Stromal cell of bone marrow (primary cell): ENCODE results near the gene LARP4B.

Experiments used
- DNase-seq: peaks from one replicate; pipeline ENCODE4 v3.0.0-alpha.2; 2012; ENCODE audit warnings: low read depth

LARP4B gene

DNA sequence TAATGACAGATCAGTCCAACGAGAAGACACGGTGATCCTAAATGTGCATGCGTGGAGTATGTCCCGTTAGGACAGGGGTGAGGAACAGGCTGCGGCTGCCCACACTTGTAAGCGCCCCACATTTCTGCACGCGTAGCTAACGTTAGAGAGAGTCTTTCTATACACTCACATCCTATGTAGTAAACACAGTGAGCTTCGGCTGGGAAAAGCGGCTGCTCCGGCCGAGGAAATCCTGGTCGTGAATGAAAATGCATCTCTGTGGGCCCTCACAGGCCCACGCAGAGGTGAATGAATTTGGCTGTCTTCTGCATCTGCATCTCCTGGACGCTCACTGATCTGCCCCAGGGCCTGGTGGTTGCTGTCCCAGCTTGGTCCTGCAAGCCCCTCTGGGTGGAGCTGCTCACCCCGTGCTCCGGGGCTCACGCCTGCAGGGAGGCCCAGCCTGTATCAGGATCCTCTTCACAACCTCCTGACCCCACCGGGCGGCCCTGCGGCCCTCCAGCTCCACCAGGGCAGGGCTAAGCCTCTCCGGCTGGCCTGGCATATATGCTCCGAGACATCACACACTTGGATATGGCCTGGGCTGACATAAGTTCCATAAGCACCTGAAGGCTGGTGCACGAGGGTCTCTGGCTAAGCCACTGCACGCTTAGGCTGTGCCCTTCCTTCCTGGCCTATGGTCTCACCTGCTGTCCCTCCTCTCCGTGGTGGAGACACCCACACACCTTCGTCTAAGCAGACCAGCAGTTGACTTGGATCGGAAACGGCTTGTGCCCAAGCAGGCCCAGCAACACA, 124.1 kb downstream of the LARP4B start:
- no peak for DNase-seq

DNA sequence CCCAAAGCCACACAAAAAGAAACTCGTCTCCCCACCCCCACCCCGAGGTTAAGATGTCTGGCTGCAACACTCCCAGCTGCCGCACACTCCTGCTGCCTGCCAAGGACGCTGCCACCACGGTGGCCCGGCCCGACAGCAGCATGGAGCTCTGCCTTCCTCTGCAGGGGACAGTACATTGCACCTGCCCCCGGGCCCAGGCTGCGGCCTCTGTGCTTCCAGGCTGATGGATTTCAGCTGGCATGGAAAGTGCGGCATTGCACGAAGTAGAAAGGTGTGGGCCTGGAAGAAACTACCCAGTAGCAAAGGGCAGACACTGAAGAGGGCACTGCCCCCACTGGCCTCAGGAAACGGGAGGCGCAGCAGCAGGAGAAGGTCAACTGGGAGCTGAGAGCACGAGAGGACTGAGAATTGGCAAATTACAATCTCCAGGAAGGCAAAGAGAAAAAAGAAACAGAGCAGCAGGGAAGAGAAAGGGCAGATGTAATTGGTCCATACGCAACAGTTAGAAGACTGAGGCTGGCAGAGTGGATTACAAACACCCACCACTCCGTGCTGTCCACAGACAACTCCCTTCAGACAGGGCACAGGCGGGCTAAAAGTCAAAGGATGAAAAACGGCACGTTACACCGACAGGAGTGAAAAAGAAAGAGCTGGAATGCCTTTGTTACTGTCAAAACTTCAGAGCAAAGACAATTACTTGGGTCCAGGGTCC, 124.9 kb downstream of the LARP4B start:
- no peak for DNase-seq

DNA sequence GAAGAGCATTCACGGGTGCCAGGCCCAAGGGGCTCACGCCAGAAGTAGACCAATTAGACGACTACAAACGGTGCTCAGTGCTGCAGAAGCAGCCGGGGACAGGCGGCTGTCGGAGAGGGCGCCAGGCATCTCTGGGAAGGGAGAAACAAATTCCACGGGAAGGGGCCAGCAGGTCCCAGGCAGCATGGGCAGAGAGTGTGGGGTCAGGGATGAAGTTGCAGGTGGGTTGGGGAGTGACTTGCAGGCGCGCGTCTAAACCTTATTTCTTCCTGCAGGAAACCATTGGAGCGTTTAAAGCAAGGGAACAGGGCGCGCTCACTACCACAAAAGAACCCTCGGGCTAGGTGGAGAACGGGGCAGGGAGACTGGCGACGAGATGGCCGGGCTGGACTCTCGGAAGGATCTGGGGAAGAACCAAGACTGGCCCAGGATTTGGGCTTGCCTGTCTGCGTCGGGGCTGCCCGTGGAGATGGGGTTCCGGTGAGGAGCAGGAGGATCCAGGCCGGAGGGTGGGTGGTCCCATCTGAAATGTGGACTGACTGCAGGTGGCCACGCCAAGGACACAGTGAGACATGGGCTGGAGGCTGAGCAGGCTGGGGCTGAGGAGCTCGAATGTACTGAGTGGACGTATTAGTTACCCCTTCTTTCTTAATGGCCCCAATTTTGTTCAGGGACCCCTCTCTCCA, 125.7 kb downstream of the LARP4B start:
- DNase-seq: no peak

DNA sequence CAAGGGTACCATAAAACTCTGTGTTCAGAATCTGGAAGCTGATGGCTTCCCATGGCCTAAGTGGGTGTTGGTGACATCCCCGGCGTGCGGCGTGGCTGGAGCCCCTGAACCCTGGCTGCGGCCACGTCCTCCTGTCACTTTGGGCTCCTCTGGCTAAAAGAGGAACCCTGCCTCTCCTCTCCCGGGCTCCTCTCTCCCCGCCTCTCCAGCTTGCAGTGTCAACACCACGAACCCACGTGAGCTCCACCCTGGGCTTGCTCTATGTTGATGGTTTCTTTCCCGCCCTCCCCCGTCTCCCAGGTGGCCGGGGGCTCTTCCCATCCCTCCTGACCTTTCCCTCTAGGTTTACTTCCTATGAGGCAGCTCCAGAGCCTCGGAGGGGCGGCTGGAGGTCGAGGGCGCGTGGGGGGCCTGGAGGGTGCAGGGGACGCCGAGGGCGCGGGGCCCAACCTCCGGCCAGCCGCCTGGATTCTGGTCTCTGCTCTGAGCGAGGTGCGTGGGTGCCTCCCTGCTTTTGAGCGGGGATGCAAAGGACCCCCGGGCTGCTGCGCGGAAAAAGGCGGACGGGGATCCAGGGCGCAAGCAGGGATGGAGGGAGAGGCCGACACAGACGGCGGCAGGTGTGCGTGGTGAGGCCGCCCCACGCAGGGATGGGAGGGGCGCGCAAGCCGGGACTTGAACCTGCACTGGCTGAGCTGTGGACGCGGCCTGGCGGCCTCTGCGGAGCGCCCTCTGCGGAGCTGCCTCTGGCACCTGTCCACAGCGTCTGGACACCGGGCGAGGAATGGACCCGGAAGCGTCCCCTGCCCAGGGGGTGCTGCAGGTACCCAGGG, 126.5 kb downstream of the LARP4B start:
- DNase-seq: no peak

DNA sequence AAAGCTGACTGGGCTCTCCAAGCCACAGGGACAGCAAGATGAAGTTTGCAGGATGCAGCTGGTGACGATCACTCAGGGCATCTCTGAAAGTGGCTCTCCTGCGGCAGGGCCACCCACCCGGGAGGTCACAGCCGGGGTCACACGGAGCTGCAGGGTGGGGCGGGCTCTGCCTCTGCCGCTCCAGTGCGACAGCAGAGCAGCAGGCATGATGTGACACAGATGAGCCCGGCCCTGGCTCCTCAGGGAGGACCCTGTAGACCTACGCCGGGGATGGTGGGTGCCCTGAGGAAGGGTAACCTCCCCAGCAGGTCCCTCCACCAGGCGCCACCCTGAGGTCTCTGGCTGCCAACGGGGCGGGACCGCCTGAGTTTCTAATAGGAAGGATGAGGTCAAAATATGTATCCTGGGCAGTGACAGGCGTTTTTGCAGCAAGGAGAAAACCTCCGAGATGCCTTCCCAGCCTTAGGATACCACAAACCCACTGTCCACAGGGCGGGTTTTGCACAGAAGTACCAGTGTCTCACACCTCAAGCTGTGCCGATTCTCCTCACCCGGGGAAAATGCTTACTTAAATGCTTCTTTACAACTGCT, 127.2 kb downstream of the LARP4B start:
- DNase-seq: no peak

DNA sequence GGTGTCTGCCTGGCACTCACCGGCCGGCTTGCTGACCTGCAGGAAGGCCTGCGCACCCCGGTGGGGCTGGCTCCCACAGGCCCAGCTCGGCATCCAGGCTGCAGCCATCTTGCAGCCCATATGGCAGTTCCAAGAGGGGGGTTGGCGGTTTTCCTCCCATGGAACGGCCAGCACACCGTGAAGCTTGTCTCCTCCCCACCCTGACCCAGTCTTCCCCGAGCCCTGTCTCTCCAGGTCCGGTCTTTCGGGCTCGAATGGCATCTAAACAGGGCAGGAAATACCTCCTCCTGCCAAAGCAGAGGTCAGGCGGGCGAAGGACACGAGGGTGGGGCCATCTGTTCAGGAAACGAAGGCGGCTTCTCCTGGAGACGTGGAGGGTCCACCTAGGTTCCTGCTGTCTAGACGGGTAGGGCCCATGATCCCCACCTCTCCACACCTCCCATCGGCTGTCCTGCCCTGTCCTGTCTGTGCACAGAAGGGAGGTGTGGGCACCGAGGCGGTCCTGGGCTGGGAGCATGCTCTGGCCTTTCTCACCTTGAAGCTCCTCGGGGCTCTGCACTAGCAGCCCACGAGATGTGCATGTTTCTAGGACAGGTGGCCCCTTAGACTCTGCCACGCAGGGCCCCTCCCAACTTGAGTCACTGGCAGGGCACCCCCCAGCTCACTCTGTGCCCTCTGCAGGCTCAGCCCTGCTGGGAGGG, 128.3 kb downstream of the LARP4B start:
- DNase-seq: no peak

DNA sequence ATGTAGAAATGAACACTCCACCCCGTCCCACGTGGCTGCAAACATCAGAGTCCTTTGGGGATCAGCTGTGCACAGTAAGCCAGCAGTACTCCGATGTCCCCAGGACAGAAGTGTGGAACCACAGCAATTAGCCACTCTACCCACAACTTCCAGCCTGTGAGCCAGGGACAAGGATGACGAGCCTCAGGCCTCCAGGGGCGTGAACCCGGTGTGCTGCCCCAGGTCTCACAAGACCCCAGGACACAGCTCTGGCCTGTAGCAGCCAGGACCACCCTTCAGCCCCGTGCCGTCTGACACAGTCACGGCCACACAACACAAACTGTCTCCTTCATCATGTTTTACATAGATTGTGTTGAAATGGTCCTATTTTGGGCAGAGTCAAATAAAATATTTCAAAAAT, 129.0 kb downstream of the LARP4B start:
- no peak for DNase-seq

DNA sequence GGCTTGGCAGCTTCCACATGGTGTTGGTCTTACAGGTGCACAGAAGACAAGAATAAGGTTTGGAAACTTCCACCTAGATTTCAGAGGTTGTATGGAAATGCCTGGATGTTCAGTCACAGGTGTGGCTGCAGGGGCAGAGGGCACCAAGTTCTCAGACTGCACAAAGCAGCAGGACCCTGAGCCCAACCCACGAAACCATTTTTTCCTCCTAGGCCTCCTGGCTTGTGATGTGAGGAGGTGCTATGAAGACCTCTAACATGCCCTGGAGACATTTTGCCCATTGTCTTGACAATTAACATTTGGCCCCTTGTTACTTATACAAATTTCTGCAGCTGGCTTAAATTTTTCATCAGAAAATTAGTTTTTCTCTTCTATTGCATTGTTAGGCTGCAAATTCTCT, 134.3 kb downstream of the LARP4B start:
- no peak for DNase-seq

DNA sequence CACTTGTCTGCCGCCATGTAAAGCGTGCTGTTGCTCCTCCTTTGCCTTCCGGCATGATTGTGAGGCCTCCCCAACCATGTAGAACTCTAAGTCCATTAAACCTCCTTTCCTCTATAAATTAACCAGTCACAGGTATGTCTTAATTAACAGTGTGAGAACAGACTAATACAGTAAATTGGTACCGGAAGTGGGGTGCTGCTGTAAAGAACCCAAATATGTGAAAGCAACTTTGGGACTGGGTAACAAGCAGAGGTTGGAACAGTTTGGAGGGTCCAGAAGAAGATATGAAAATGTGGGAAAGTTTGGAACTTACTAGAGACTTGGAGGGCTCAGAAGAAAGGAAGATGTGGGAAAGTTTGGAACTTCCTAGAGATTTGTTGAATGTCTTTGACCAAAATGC, 135.3 kb downstream of the LARP4B start:
- DNase-seq: no peak

DNA sequence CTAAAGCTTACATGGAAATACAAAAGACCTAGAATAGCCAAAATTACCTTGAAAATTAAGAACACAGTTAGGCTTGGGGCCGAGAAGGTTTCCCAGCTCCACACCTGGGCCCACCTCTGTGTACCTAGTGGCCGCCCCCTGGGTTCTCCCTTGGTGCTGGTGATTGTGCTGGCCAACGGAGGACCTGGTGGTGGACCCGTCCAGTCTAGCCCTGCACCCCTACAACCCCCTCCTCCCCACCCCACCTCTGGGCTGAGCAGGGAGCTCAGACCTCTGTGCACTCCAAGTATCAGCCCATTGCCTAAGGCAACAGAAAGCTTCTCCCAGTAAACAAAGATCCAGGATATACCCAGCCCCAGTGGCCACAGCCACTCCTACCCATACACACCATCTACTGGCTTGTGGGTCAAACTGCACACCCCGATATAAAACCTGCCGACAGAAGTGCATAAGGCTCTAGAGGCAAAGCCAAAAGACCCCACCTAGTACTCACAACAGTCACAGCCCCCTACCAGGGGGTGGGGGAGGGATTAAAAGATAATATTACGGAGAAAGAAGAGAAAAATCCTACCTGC, 137.0 kb downstream of the LARP4B start:
- no peak for DNase-seq

DNA sequence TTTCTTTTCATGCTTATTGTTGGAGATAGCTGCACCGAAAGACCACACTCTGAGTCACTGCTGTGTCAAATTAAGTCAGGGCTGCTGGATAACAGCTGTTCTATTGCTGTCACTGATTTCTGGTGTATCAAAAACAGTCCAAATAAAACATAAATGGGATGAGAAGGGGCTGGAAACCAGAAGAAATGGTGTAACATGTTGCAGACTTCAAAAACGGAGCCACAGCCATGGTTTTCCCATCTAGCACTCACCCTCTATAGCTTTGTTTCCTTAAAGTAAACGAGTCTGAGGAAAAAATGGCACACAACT, 138.8 kb downstream of the LARP4B start:
- DNase-seq: no peak

DNA sequence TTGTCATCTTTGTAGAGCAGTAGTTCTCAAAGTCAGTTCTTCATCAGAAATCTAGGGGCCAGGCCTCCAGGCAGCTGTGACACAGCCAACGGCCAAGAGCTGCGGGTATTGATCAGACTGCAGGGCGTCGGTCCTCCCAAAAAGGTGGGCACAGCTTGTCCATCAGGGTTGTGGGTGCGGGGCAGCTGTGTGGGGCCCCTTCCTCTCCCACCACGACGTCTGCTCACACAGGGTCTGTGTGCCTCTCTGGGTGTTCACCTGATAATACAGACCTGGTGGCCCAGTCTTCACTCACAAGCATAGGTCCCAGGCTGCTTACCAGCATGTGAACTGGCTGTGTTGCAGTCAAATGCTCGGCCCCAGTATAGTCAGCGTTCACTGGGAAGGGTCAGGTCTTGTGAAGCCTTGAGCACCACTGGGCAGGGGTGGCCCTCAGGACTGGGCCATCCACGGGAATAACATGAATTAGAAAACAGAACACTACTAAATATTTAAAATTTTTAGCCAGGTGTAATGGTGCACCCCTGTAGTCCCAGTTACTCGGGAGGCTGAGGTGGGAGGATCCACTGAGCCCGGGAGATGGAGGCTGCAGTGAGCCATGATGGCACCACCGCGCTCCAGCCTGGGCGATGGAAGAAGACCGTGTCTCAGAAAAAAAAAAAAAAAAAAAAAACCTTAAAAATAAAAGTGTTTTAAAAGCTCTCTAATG, 139.3 kb downstream of the LARP4B start:
- DNase-seq: no peak

DNA sequence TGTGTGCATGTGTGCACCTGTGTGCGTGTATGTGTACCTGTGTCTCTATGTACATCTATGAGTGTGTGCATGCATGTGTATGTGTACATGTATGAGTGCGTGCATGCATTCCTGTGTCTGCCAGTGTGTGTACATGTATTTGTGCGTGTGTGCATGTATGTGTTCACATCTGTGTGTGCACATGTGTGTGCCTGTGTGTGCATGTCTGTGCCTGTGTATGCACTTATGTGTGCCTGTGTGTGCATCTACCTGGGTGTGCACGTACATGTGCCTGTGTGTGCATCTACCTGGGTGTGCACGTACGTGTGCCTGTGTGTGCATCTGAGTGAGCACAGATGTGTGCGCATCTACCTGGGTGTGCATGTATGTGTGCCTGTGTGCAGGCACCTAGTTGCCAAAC, 139.9 kb downstream of the LARP4B start:
- no peak for DNase-seq

DNA sequence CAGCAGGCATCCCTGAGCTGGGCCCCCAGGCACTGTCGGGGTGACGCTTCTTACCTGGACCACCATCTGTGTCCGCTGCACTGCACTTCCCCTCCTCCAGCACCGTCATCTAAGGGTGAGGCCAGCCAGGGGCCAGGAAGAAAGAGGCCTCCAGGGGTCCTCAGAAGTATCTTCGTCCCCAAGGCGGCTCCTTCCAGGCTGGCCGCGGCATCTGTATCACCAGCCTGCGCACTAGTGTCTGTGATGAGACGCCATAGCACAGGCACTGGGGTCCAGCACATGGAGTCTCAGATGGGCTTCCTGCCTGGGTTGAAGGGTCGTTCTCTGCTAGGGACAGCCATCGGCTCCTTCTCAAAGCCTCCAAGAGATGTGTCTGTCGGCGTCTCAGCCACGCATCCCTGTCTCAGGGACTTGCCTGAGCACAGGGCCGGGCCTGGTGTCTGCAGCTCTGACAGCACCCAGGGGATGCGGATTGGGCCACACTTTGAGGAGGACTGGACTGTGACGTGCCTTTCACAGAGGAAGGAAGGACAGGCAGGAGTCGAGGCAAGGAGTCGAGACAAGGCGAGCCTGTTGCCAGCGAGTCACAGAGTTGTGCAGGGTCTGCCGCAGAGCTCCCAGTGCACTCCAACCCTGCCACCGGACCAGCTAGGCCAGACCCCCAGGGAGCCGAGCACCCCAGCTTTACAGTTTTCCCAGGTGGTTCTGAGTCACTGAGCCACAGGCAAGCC, 140.5 kb downstream of the LARP4B start:
- no peak for DNase-seq

DNA sequence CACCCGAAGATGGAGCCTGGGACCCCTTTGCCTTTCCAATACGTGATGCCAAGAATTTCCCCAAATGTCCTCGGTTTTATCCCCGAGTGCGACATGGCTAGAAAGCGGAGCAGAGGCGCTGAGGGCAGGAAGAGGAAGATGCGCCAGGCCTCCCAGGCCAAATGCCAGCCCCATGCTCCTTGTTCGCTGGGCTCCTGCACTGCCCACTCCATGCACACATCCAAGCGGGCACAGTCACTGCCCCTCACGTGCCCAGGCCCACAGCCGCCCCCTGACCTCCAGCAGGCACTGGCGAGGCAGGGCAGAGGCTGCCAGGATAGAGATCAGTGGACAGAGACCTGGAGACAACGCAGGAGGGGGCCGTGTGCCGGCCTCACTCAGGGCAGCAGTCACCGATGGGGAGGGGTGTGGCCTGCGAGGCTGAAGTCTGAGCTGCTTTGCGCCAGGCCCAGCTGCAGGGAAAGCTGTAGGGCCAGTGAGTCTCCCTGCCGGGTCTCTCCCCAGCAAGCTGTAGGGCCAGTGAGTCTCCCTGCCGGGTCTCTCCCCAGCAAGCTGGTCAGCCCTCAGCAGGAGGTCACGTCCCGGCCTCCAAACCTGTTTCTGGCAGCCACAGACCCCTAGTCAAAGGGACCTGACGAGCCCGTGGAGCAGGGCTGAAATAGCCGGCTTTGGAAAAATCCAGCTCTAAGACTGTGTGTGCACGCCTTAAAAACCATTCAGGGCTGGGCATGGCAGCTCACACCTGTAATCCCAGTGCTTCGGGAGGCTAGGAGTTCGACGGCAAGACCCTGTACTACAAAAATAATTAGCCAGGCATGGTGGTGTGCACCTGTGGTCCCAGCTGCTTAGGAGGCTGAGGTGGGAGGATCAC, 141.4 kb downstream of the LARP4B start:
- DNase-seq: no peak

DNA sequence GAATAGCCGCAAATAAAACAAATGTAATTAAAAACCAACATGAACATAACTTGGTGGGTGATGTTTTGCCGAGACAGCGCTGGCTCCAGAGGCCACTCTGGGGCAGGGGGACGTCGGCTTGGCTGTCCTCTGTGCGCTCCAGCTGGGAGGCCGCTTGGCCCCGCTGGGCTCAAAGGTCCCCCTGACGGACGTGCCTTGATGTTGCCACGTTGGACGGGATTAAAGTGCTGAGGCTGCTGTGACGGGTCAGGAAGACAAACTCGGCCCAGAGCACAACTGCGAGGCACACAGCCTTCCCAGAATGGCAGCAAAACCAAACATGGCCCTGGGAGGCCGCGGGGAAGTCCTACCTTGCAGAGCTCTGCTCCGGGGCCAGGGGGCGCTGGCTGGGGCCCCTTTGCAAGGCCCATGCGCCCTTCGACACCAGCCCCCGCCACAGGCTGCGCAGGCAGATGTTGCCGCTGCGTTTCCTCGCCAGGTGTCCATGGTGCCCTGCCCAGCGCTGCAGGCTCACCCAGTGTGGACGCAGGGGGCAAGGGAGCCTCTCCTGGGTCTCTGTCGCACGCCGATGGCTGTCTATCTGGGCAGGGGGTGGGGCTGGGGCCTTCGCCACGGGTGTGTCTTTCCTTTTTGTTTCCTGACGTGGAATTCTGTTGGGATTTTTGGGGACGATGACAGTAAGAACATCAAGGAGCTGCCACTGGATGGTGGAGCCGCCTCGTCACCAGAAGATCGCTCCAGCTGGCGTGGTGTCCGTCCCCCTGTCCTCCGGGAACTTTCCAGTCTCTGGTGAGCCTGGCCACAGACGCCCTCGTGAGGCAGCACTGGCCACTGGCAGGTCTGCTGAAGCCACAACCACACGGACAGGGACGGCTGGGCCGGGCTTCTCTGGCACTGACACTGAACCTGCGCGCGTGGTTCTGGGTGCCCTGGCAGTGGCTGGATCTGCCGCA, 142.4 kb downstream of the LARP4B start:
- DNase-seq: peak; percentile 50

DNA sequence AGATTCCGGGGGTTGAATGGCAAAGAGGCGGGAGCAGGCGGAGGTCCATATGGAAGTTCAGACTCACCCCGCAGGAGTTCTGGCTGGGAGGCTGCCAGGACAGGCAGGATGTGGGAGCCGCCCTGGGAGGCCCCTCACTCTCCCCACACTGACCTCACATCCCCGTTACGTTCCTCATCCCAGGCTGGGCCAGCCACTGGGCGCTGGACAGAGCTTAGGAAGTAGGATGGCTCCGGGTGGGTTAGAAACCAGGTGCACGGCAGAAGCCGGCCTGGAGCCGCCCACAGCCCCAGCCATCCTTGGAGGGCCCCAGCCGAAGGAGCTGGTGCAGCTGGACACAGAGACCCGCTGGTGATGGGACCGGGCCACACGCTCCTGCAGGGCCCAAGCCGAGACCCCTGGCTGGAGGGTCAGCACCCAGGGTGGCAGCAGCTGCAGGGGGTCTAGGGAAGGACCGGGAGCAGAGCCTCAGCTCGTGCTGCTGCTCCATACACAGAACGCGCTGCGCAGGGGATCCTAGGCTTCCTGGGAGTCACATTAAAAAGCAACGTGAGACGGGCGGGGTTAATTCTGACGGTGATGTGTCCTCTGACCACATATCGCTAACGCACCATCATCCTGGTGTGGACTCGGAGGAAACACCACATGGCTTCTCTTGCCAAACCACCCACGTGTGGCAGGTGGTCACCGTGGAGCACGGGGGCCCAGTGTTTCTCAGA, 143.4 kb downstream of the LARP4B start:
- no peak for DNase-seq
